Measurements from ENCODE around the gene PPFIBP2.
"Not testable (repeated sequence)": the region's sequence is repeated elsewhere in the genome, so short reads cannot be mapped to it uniquely, and the experiment has no call there.

PPFIBP2 gene

DNA sequence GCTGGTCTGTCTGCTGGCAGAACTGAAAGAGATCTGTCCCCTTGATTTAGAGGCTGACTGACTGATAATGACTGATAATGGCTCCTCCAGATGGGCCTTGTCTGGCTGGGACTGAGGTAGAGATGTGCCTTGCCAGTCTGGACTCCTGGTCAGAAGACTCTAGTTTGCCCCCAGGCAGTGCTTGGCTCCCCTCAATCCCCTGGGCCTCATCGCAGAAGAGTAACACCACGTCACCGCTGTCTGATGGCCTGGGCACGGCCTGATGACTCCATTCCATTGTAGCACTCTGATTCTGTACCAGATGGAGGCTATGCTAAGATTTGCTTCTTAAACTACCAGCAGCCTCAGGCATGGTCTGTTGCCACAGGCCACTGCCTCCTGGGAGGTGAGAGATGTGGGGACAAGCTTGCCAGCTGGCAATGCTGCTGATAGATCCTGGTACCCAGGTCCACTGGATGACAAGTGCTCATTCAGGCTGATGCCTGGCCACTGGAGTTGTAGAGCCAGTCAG lies 140.5 kb downstream of the PPFIBP2 start:
- TF ChIP-seq, protein P1, sequence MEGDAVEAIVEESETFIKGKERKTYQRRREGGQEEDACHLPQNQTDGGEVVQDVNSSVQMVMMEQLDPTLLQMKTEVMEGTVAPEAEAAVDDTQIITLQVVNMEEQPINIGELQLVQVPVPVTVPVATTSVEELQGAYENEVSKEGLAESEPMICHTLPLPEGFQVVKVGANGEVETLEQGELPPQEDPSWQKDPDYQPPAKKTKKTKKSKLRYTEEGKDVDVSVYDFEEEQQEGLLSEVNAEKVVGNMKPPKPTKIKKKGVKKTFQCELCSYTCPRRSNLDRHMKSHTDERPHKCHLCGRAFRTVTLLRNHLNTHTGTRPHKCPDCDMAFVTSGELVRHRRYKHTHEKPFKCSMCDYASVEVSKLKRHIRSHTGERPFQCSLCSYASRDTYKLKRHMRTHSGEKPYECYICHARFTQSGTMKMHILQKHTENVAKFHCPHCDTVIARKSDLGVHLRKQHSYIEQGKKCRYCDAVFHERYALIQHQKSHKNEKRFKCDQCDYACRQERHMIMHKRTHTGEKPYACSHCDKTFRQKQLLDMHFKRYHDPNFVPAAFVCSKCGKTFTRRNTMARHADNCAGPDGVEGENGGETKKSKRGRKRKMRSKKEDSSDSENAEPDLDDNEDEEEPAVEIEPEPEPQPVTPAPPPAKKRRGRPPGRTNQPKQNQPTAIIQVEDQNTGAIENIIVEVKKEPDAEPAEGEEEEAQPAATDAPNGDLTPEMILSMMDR (IDR thresholded peaks at IDR 0.05; ENCODE audit: control extremely low read depth, extremely low read depth, low read depth, missing control alignments) = no peak
- no peak for DNase-seq (ENCODE audit: extremely low spot score)
- ChIA-PET CTCF (interaction anchor here (1.0 to 4.5 kb wide), 3 partner anchors 12 to 41 kb away, joined by 3 to 25 read pairs (median 5); no protein-coding TSS in a partner anchor), POLR2A (no interaction called here)

DNA sequence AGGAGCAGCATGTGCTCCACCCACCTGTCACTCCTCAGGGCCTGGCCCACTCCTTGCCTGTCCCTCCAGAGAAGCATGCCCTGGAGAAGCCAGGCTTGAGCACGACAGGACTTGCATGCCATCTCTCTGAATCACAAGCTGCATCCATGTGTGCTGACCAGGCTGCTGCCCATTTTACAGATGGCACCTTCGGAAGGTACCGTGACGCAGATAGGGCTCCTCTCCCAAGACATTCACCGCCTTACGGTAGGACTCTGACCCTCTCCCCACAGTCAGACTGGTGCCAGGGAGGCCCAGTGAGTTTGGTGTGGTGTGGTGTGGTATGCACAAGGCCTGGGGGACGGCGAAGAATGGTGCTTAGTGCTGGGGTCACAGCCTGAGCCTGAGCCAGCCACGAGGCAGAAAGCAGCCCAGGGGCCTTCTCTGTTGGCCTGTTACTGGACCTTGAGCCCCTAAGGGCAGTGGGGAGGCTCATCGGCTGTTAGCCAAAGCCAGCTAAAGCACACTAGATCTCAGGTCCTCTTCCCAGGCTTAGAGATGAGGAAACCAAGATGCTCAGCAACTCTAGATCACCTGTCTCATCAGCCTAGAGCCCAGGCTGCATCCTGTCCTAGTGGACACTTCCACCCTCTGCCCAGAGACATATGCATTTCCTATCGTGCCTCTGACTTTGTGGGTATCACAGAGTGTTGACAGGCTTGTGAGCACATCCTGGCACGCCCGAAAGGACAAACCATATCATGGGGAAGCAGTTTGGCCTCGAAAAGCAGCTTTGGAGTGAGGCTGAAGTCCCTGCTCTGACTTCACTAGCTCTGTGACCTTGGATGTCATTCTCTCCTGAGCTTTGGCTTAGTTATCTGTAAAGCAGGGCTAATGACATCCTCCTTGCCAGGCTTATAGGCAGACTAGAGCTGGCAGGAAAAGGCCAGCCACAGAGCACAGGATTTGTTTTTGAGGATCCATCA lies 141.7 kb downstream of the PPFIBP2 start:
- POLR2A ChIA-PET = no interaction called here
- no peak for DNase-seq (ENCODE audit: extremely low spot score)
- TF ChIP-seq, protein P1 (IDR thresholded peaks at IDR 0.05; ENCODE audit: control extremely low read depth, extremely low read depth, low read depth, missing control alignments) = no peak
- CTCF ChIA-PET = interaction anchor here (1.0 to 3.1 kb wide), 4 partner anchors 8 to 40 kb away, joined by 3 to 21 read pairs (median 5); no protein-coding TSS in a partner anchor

DNA sequence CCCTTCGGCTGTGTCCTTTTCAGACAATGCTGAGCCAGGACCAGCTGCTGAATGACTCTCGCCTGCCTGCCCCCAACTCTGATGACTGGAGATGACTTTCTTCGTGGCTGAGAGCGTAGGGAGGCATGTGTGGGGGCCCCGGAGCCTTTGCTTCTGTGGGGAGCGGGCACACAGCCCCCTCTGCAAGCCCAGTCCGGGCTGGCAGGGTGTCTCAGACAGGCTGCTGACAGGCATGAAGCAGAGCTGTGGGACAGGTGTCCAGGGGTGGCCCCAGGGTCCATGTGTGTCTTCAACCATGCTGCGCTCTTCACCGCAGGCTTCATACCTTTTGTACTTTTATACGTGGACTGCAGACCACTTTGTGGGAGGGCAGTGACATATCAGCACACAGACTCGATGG lies 142.9 kb downstream of the PPFIBP2 start:
- no peak for DNase-seq (ENCODE audit: extremely low spot score)
- ChIA-PET CTCF (interaction anchor here (0.9 to 3.1 kb wide), 15 partner anchors 9 to 560 kb away, joined by 3 to 21 read pairs (median 4); no protein-coding TSS in a partner anchor), POLR2A (no interaction called here)
- TF ChIP-seq, protein P1 (IDR thresholded peaks at IDR 0.05; ENCODE audit: control extremely low read depth, extremely low read depth, low read depth, missing control alignments) = no peak

DNA sequence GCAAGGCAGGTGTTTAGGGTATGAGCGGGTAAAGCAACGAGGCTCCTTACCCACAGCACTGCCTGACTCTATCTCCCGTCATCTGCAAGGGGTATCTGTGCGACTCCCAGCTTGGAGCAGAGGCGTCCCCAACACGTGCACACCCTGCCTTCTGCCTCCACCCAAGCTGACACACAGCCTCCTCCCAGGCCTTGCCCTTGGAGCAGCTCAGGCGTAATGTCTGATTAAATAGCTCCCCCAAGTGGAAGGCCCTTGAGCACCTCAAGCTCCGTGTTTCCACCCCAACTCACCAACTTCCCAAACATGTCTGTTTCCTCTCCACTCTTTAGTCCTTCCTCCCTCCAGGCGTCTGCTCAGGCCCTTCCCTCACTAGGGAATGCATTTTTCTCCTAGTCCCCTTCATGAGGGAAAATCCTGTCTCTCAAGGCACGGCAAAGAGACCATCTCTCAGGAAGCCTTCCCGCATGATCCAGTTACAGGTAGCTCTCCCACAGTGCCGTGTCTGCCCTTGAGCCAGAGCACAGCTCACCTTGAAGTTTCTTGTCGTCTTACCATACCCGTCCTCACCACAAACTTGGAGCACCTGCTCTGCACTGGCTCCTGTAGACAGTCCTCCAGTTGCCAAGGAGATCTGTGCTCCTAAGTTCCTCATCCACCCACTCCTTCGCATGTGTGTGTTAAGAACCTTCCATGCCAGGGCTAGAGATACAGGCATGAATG lies 143.7 kb downstream of the PPFIBP2 start:
- POLR2A ChIA-PET = no interaction called here
- CTCF ChIA-PET = interaction anchor here (0.9 to 3.1 kb wide), 16 partner anchors 9 to 561 kb away, joined by 3 to 21 read pairs (median 4); no protein-coding TSS in a partner anchor
- no peak for DNase-seq (ENCODE audit: extremely low spot score)
- TF ChIP-seq, protein P1 (IDR thresholded peaks at IDR 0.05; ENCODE audit: control extremely low read depth, extremely low read depth, low read depth, missing control alignments) = peak; percentile 53

DNA sequence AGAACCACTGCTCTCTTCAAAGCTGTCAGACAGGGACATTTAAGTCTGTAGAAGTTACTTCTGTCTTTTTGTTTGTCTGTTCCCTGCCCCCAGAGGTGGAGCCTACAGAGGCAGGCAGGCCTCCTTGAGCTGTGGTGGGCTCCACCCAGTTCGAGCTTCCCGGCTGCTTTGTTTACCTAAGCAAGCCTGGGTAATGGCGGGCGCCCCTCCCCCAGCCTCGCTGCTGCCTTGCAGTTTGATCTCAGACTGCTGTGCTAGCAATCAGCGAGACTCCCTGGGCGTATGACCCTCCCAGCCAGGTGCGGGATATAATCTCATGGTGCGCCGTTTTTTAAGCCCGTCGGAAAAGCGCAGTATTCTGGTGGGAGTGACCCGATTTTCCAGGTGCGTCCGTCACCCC lies 149.7 kb downstream of the PPFIBP2 start:
- POLR2A ChIA-PET; DNase-seq (ENCODE audit: extremely low spot score): not testable (repeated sequence)
- CTCF ChIA-PET = interaction anchor here (1.2 kb wide), 1 partner anchor 9 kb away, joined by 3 read pairs; the partner anchor contains the start of gene CYB5R2

DNA sequence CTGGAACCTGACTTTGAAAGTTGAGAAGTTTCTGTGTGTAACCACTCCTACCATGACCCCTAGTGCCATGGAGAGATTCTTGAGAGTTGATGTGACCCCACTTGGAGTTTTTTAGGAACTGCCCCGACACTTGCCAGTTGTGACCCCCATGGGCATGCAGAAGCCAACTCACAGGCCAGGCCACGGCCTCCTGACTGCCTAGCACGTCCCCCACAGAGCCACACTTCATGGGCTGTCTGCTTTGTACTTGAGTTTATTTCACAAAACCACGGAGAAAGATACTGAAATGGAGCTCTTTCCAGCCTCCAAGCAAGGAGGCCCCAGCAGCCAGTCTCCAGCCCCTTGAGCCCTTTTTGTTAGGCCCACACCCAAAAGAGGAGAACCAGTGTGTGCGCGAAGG lies 151.1 kb downstream of the PPFIBP2 start:
- TF ChIP-seq, protein P1 (IDR thresholded peaks at IDR 0.05; ENCODE audit: control extremely low read depth, extremely low read depth, low read depth, missing control alignments) = no peak
- DNase-seq (ENCODE audit: extremely low spot score) = no peak
- ChIA-PET POLR2A (no interaction called here), CTCF (interaction anchor here (0.8 to 3.5 kb wide), 34 partner anchors 9 to 1183 kb away, joined by 3 to 25 read pairs (median 4); partner anchors contain the start of genes ARFIP2, PPFIBP2 and TIMM10B)
